ENCODE data around the gene SPINK2.

- TF ChIP-seq CTCF (IDR thresholded peaks at IDR 0.05): no peak
- no peak for TF ChIP-seq POLR2A (IDR thresholded peaks at IDR 0.05)
These were observed 29.4 kb upstream of the SPINK2 start for GRCh38 chr4:56850910-56851309.

Data from body of pancreas (tissue), 4 donors.